Tibial nerve (tissue), 4 donors: ENCODE measurements around the gene CLEC16A. TPM values are rescaled to one million over a fixed set of nuclear protein-coding genes. Genes with fewer than 3 reads are reported as not detected.

Experiments used
- DNase-seq, 2 donors: peaks; one replicate each; pipeline ENCODE4 v3.0.0-alpha.2; 2019; ENCODE audit warnings: low spot score in 2 of 2
- H3K27ac ChIP-seq, 4 donors: fragments of 200-600 bp; sonication (generic) in 3 of 4; one replicate each; pipeline ENCODE4 v1.5.1; 2017 to 2019; ENCODE audit warnings: mild to moderate bottlenecking in 1 of 4
- H3K27me3 ChIP-seq, 2 donors: fragments of 200-600 bp; sonication (generic) in 1 of 2; one replicate each; pipeline versions ENCODE4 v1.5.1 to v1.6.0; 2017 to 2019
- H3K36me3 ChIP-seq, 3 donors: fragments of 200-600 bp; sonication (generic); one replicate each; pipeline ENCODE4 v1.5.1; 2018 to 2019
- H3K4me1 ChIP-seq, 4 donors: fragments of 200-600 bp; sonication (generic) in 3 of 4; one replicate each; pipeline ENCODE4 v1.5.1; 2017 to 2019
- H3K4me3 ChIP-seq, 4 donors: fragments of 200-600 bp; sonication (generic) in 3 of 4; one replicate each; pipeline ENCODE4 v1.5.1; 2017 to 2019; ENCODE audit warnings: mild to moderate bottlenecking in 1 of 4, moderate library complexity in 1 of 4
- H3K9me3 ChIP-seq, 4 donors: fragments of 200-600 bp; sonication (generic) in 3 of 4; one replicate each; pipeline ENCODE4 v1.5.1; 2017 to 2019
- CTCF ChIP-seq, 5 experiments: fragments of 200-600 bp in 3 of 5; fragments of 450-650 bp in 2 of 5; sonication (generic) in 3 of 5; IDR thresholded peaks; one replicate each; pipeline ENCODE4 v1.5.1; 2016 to 2019; ENCODE audit warnings: antibody characterized with exemption in 5 of 5, mild to moderate bottlenecking in 3 of 5, moderate library complexity in 2 of 5
- EP300 ChIP-seq, 2 donors: sonication (generic); formaldehyde crosslinking; IDR thresholded peaks; one replicate each; pipeline ENCODE4 v1.6.1; 2017; ENCODE audit warnings: antibody characterized with exemption in 2 of 2, mild to moderate bottlenecking in 1 of 2
- POLR2A ChIP-seq, 2 donors: fragments of 450-650 bp; IDR thresholded peaks; one replicate each; pipeline ENCODE4 v1.6.1; 2017; ENCODE audit warnings: antibody characterized with exemption in 2 of 2, mild to moderate bottlenecking in 2 of 2, moderate library complexity in 2 of 2
- WGBS, 2 donors: methylation state at CpG; one replicate each; pipeline ENCODE4 v1.1.5; 2018; 5-methylcytosine and 5-hydroxymethylcytosine counted together
- total RNA-seq, 4 donors: library from RNA; depleted of rRNA; stranded (reverse); fragments of >200 nt; gene quantifications; one replicate each; pipeline ENCODE4 v1.1.0, GENCODE V29; 2016

Gene CLEC16A
- total RNA-seq, 4 donors from 2014 or later, result 37.4 to 70.2 (median 55.2) TPM

GRCh38 chr16:11225677-11226549 is 281.5 kb downstream of the CLEC16A start:
- Histone ChIP-seq H3K36me3 (no peaks in the 10 kb centered on the region), H3K4me3 (peak overlapping the region in 1 of 4 donors; percentile 10), H3K27me3 (no peaks in the 10 kb centered on the region), H3K9me3 (no peaks in the 10 kb centered on the region), H3K27ac (peak overlapping the region in 1 of 4 donors; percentile 68), H3K4me1 (peaks cover 0 to 24% (median 4%) of the 10 kb centered on the region in 4 donors)
- 84 to 90% methylated on average over 15 to 17 of the region's 18 CpGs for WGBS, 2 donors
- no peak for TF ChIP-seq EP300 (IDR thresholded peaks at IDR 0.05)
- no peak for TF ChIP-seq CTCF (IDR thresholded peaks at IDR 0.05)
- TF ChIP-seq POLR2A (IDR thresholded peaks at IDR 0.05), result no peak
- no peak for DNase-seq

GRCh38 chr16:11229432-11229831 is 285.1 kb downstream of the CLEC16A start:
- WGBS, 2 donors, result 73 to 77% methylated on average over 5 of the region's 5 CpGs

GRCh38 chr16:11229906-11230305 is 285.5 kb downstream of the CLEC16A start:
- Histone ChIP-seq H3K36me3 (no peaks in the 10 kb centered on the region), H3K9me3 (no peaks in the 10 kb centered on the region), H3K27me3 (peaks cover 0 to 3% of the 10 kb centered on the region in 2 donors), H3K4me1 (peaks cover 0 to 17% (median 3%) of the 10 kb centered on the region in 4 donors), H3K27ac (no peak overlapping the region), H3K4me3 (no peak overlapping the region)
- TF ChIP-seq CTCF (IDR thresholded peaks at IDR 0.05) (no peak), EP300 (IDR thresholded peaks at IDR 0.05) (no peak), POLR2A (IDR thresholded peaks at IDR 0.05) (no peak)
- DNase-seq, result no peak
- WGBS, 2 donors, result 76 to 80% methylated on average over 4 of the region's 4 CpGs

More at GRCh38 chr16:11229432-11229831, 285.1 kb downstream of the CLEC16A start:
- DNase-seq, result no peak
- H3K27me3 ChIP-seq, result peaks cover 0 to 3% of the 10 kb centered on the region in 2 donors
- no peaks in the 10 kb centered on the region for H3K36me3 ChIP-seq
- no peak for TF ChIP-seq CTCF (IDR thresholded peaks at IDR 0.05)
- TF ChIP-seq POLR2A (IDR thresholded peaks at IDR 0.05), result no peak
- no peaks in the 10 kb centered on the region for H3K9me3 ChIP-seq
- H3K4me3 ChIP-seq, result no peak overlapping the region
- no peak overlapping the region for H3K27ac ChIP-seq
- peaks cover 0 to 22% (median 3%) of the 10 kb centered on the region in 4 donors for H3K4me1 ChIP-seq

- Histone ChIP-seq H3K27me3 (peaks cover 0 to 3% of the 10 kb centered on the region in 2 donors), H3K9me3 (no peaks in the 10 kb centered on the region), H3K4me3 (no peak overlapping the region), H3K4me1 (peaks cover 0 to 9% (median 3%) of the 10 kb centered on the region in 4 donors), H3K27ac (no peak overlapping the region), H3K36me3 (no peaks in the 10 kb centered on the region)
- TF ChIP-seq POLR2A (IDR thresholded peaks at IDR 0.05) (no peak), EP300 (IDR thresholded peaks at IDR 0.05) (no peak), CTCF (IDR thresholded peaks at IDR 0.05) (no peak)
- no peak for DNase-seq
- WGBS, 2 donors, result 64 to 66% methylated on average over 10 of the region's 10 CpGs
Observed at GRCh38 chr16:11231367-11231970, 287.1 kb downstream of the CLEC16A start.

Other genes with a start within 250 kb of the CLEC16A start
- not detected for gene TEKT5, start 249.6 kb upstream of the CLEC16A start, total RNA-seq
- gene NUBP1, start 200.7 kb upstream of the CLEC16A start, total RNA-seq, result 10 to 100 TPM; 13.6 to 20.5 (median 17.2) TPM
- gene TVP23A, start 125.8 kb upstream of the CLEC16A start, total RNA-seq, result 1 to 10 TPM in 1 of 4 donors, under 1 TPM in 2, not detected in 1; 0.20 to 3.1 (median 0.60) TPM
- gene CIITA, start 67.4 kb upstream of the CLEC16A start, total RNA-seq, result 10 to 100 TPM in 3 of 4 donors, 1 to 10 TPM in 1; 7.5 to 38.7 (median 17.8) TPM
- 10 to 100 TPM; 74.4 to 96.3 (median 85.5) TPM for gene DEXI, start 2.1 kb upstream of the CLEC16A start, total RNA-seq